H9 (cell line): ENCODE data around the gene ERI3. TPM values are rescaled to one million over a fixed set of nuclear protein-coding genes. Genes with fewer than 3 reads are reported as not detected.

Experiments
- DNase-seq: peaks from one replicate; pipeline ENCODE4 v3.0.0-alpha.2; 2017
- H2AFZ ChIP-seq: one replicate; pipeline ENCODE4 v1.6.1; 2013; ENCODE audit warnings: mild to moderate bottlenecking, low read length, control low read depth, moderate library complexity
- H2AK5ac ChIP-seq: 2 replicates; pipeline ENCODE4 v1.6.1; 2013; ENCODE audit warnings: low read length, control low read depth, mixed read lengths; ENCODE audit not compliant: insufficient read length
- H2BK120ac ChIP-seq: one replicate; pipeline ENCODE4 v1.6.1; 2013; ENCODE audit warnings: low read depth, mild to moderate bottlenecking, low read length, control low read depth, inconsistent platforms; ENCODE audit not compliant: poor library complexity, severe bottlenecking
- H2BK12ac ChIP-seq: 2 replicates; pipeline ENCODE4 v1.6.1; 2013; ENCODE audit warnings: low read length, control low read depth, mixed read lengths, low read depth; ENCODE audit not compliant: insufficient read length
- H2BK15ac ChIP-seq: 2 replicates; pipeline ENCODE4 v1.6.1; 2013; ENCODE audit warnings: low read depth, low read length, control low read depth
- H2BK20ac ChIP-seq: one replicate; pipeline ENCODE4 v1.6.1; 2013; ENCODE audit warnings: low read depth, mild to moderate bottlenecking, low read length, control low read depth, inconsistent platforms; ENCODE audit not compliant: poor library complexity, severe bottlenecking
- H2BK5ac ChIP-seq: 2 replicates; pipeline ENCODE4 v1.6.1; 2013; ENCODE audit warnings: low read length, control low read depth, mixed read lengths; ENCODE audit not compliant: insufficient read length
- H3K14ac ChIP-seq: 2 replicates; pipeline ENCODE4 v1.6.1; 2013; ENCODE audit warnings: low read length, control low read depth; ENCODE audit not compliant: insufficient read depth
- H3K18ac ChIP-seq: 2 replicates; pipeline ENCODE4 v1.6.1; 2013; ENCODE audit warnings: low read depth, mild to moderate bottlenecking, mixed read lengths, low read length, control low read depth; ENCODE audit not compliant: insufficient read length
- H3K23ac ChIP-seq: 2 replicates; pipeline ENCODE4 v1.6.1; 2013; ENCODE audit warnings: low read length, control low read depth, mixed read lengths, low read depth; ENCODE audit not compliant: insufficient read length
- H3K23me2 ChIP-seq: 2 replicates; pipeline ENCODE4 v1.6.1; 2013; ENCODE audit warnings: low read depth, mild to moderate bottlenecking, mixed read lengths, low read length, control low read depth; ENCODE audit not compliant: insufficient read length, poor library complexity, severe bottlenecking
- H3K27ac ChIP-seq: 2 replicates; pipeline ENCODE4 v1.5.1; 2013; ENCODE audit warnings: low read length, control low read depth, mixed read lengths, low read depth; ENCODE audit not compliant: insufficient read length
- H3K27me3 ChIP-seq: 2 replicates; pipeline ENCODE4 v1.6.1; 2013; ENCODE audit warnings: low read length, control low read depth, inconsistent platforms; ENCODE audit not compliant: insufficient read depth
- H3K4ac ChIP-seq: 2 replicates; pipeline ENCODE4 v1.6.1; 2013; ENCODE audit warnings: low read depth, mild to moderate bottlenecking, control low read depth, inconsistent platforms, low read length, moderate library complexity
- H3K4me1 ChIP-seq: 2 replicates; pipeline ENCODE4 v1.6.1; 2013; ENCODE audit warnings: low read length, control low read depth, inconsistent platforms; ENCODE audit not compliant: insufficient read depth
- H3K4me2 ChIP-seq: 2 replicates; pipeline ENCODE4 v1.6.1; 2013; ENCODE audit warnings: low read length, control low read depth, mixed read lengths; ENCODE audit not compliant: insufficient read length, insufficient read depth
- H3K56ac ChIP-seq: 2 replicates; pipeline ENCODE4 v1.6.1; 2013; ENCODE audit warnings: low read depth, mild to moderate bottlenecking, mixed read lengths, low read length, control low read depth; ENCODE audit not compliant: insufficient read length
- H3K79me1 ChIP-seq: 2 replicates; pipeline ENCODE4 v1.6.1; 2013; ENCODE audit warnings: low read depth, mild to moderate bottlenecking, moderate library complexity, low read length, control low read depth, inconsistent platforms; ENCODE audit not compliant: insufficient read depth, poor library complexity, severe bottlenecking
- H3K79me2 ChIP-seq: 2 replicates; pipeline ENCODE4 v1.6.1; 2013; ENCODE audit warnings: low read length, control low read depth, inconsistent platforms; ENCODE audit not compliant: insufficient read depth
- H3K9ac ChIP-seq: 2 replicates; pipeline ENCODE4 v1.6.1; 2013; ENCODE audit warnings: low read length, control low read depth, mixed read lengths; ENCODE audit not compliant: insufficient read length; ENCODE audit errors: extremely low read depth
- H3K9me3 ChIP-seq: one replicate; pipeline ENCODE4 v1.6.1; 2013; ENCODE audit warnings: low read depth, low read length, inconsistent platforms; ENCODE audit not compliant: control insufficient read depth
- H3T11ph ChIP-seq: one replicate; pipeline ENCODE4 v1.6.1; 2013; ENCODE audit warnings: mild to moderate bottlenecking, low read length, control low read depth, inconsistent platforms
- H4K20me1 ChIP-seq: one replicate; pipeline ENCODE4 v1.6.1; 2013; ENCODE audit not compliant: control insufficient read depth, insufficient read length, insufficient read depth
- H4K5ac ChIP-seq: 2 replicates; pipeline ENCODE4 v1.6.1; 2013; ENCODE audit warnings: low read depth, mild to moderate bottlenecking, mixed read lengths, low read length, control low read depth; ENCODE audit not compliant: insufficient read length
- H4K8ac ChIP-seq: replicated peaks from 2 replicates; pipeline ENCODE4 v1.6.1; 2013; ENCODE audit warnings: low read length, control low read depth, mixed read lengths, low read depth; ENCODE audit not compliant: insufficient read length
- H4K91ac ChIP-seq: 2 replicates; pipeline ENCODE4 v1.6.1; 2013; ENCODE audit warnings: low read depth, mild to moderate bottlenecking, moderate library complexity, mixed read lengths, low read length, control low read depth; ENCODE audit not compliant: insufficient read length
- H3K27ac Mint-ChIP-seq, 3 experiments: 2 replicates in 2 of 3; 3 replicates in 1 of 3; pipeline ENCODE4 v1.8.0; 2020 to 2021; ENCODE audit warnings: mixed read lengths in 3 of 3, mild to moderate bottlenecking in 1 of 3, moderate library complexity in 1 of 3
- H3K27me3 Mint-ChIP-seq: 2 replicates; pipeline ENCODE4 v1.8.0; 2021; ENCODE audit warnings: low read depth, mild to moderate bottlenecking, moderate library complexity, mixed read lengths
- H3K36me3 Mint-ChIP-seq, 3 experiments: 2 replicates in 2 of 3; 3 replicates in 1 of 3; pipeline ENCODE4 v1.8.0; 2020 to 2021; ENCODE audit warnings: low read depth in 3 of 3, mixed read lengths in 3 of 3; ENCODE audit not compliant: insufficient read depth in 1 of 3
- H3K4me1 Mint-ChIP-seq, 2 experiments: 2 replicates each; pipeline ENCODE4 v1.8.0; 2020; ENCODE audit warnings: mixed read lengths in 2 of 2
- H3K4me3 Mint-ChIP-seq, 2 experiments: 2 replicates in 1 of 2; 3 replicates in 1 of 2; pipeline ENCODE4 v1.8.0; 2020 to 2021; ENCODE audit warnings: mild to moderate bottlenecking in 2 of 2, mixed read lengths in 2 of 2, moderate library complexity in 1 of 2
- H3K9me3 Mint-ChIP-seq, 2 experiments: 2 replicates in 1 of 2; 3 replicates in 1 of 2; pipeline ENCODE4 v1.8.0; 2020; ENCODE audit warnings: mild to moderate bottlenecking in 2 of 2, mixed read lengths in 2 of 2, moderate library complexity in 1 of 2
- WGBS: extraction: QIAGEN DNeasy Blood & Tissue Kit; methylation state at CpG from one replicate; pipeline ENCODE4 v1.1.7; 2013; ENCODE audit warnings: missing lambda C conversion rate, low lambda C conversion rate, mixed read lengths; ENCODE audit not compliant: insufficient read length; ENCODE audit errors: extremely low coverage; 5-methylcytosine and 5-hydroxymethylcytosine counted together
- total RNA-seq: library from RNA; stranded (reverse); gene quantifications from 2 replicates; pipeline ENCODE4 v1.2.1, GENCODE V29; 2021
- TF ChIP-seq, protein P1 (sequence below): fragments of 200-600 bp; sonication (generic); conservative IDR thresholded peaks from 3 replicates; pipeline ENCODE4 v1.8.0; 2021; ENCODE audit warnings: antibody characterized with exemption, mild to moderate bottlenecking

The ERI3 gene
- total RNA-seq, 1 experiment from 2014 or later: 61.6 TPM

DNA sequence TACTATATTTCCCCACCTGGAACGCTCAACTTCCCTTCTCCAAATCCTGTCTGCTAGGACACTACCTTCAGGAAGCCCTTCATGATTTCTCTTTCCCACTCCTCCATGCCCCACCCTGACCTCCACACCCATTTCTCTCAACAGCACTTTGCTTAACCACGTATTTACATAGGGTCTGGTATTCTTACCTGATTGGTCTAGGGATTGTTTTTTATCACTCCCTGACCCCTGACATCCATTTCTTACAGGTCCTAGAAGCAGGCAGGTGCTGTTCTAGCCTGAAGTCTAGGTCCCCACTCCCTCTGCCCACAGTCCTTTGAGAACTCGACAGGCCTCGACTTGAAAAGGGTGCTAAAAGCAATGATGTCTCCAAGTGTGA is 94.3 kb downstream of the ERI3 start:
- Histone ChIP-seq H4K91ac (no peak overlapping the region), H3K4me2 (no peak overlapping the region), H3K23ac (no peak overlapping the region), H2BK15ac (no peak overlapping the region), H3K18ac (no peak overlapping the region), H3K79me2 (no peaks in the 10 kb centered on the region), H3K23me2 (no peaks in the 10 kb centered on the region), H2BK120ac (no peak overlapping the region), H3T11ph (no peak overlapping the region), H4K5ac (no peak overlapping the region), H3K79me1 (no peaks in the 10 kb centered on the region), H3K56ac (no peak overlapping the region), H2BK20ac (no peak overlapping the region), H3K9me3 (no peaks in the 10 kb centered on the region), H2BK12ac (no peak overlapping the region), H3K27ac (no peak overlapping the region), H3K14ac (no peak overlapping the region), H4K8ac (no peak overlapping the region), H3K4me1 (peaks cover 4% of the 10 kb centered on the region; the same call in 1 of the 2 replicates), H3K9ac (no peak overlapping the region), H2AFZ (no peak overlapping the region), H2AK5ac (no peak overlapping the region), H2BK5ac (no peak overlapping the region), H3K27me3 (no peaks in the 10 kb centered on the region), H3K4ac (no peak overlapping the region), H4K20me1 (no peaks in the 10 kb centered on the region)
- Mint-ChIP-seq H3K9me3 (no peaks in the 10 kb centered on the region), H3K4me3 (no peak overlapping the region), H3K27ac (no peak overlapping the region; a peak in 1 of 7 replicates), H3K27me3 (no peaks in the 10 kb centered on the region), H3K36me3 (peaks cover 0 to 2% (median 0%) of the 10 kb centered on the region in 3 experiments; a peak in 4 of 7 replicates), H3K4me1 (peaks cover 34 to 58% of the 10 kb centered on the region in 2 experiments)
- TF ChIP-seq, protein P1, sequence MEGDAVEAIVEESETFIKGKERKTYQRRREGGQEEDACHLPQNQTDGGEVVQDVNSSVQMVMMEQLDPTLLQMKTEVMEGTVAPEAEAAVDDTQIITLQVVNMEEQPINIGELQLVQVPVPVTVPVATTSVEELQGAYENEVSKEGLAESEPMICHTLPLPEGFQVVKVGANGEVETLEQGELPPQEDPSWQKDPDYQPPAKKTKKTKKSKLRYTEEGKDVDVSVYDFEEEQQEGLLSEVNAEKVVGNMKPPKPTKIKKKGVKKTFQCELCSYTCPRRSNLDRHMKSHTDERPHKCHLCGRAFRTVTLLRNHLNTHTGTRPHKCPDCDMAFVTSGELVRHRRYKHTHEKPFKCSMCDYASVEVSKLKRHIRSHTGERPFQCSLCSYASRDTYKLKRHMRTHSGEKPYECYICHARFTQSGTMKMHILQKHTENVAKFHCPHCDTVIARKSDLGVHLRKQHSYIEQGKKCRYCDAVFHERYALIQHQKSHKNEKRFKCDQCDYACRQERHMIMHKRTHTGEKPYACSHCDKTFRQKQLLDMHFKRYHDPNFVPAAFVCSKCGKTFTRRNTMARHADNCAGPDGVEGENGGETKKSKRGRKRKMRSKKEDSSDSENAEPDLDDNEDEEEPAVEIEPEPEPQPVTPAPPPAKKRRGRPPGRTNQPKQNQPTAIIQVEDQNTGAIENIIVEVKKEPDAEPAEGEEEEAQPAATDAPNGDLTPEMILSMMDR: no peak
- no peak for DNase-seq
- no CpG with 5 or more reads among the region's 4 CpGs for WGBS
